Lower leg skin (tissue), 4 donors: ENCODE measurements around the gene CLCN6. TPM values are rescaled to one million over a fixed set of nuclear protein-coding genes. Genes with fewer than 3 reads are reported as not detected.

Source experiments
- DNase-seq, 2 donors: peaks; one replicate each; pipeline ENCODE4 v3.0.0-alpha.2; 2019; ENCODE audit warnings: low spot score in 2 of 2
- H3K4me3 ChIP-seq: fragments of 200-600 bp; sonication (generic); 2 replicates; pipeline ENCODE4 v1.5.1; 2017; ENCODE audit warnings: mild to moderate bottlenecking, low read depth; ENCODE audit not compliant: poor library complexity, severe bottlenecking
- CTCF ChIP-seq, 3 donors: fragments of 450-650 bp; IDR thresholded peaks; one replicate each; pipeline ENCODE4 v1.5.1; 2016; ENCODE audit warnings: antibody characterized with exemption in 3 of 3, mild to moderate bottlenecking in 3 of 3, moderate library complexity in 2 of 3
- POLR2A ChIP-seq, 2 donors: fragments of 450-650 bp; IDR thresholded peaks; one replicate each; pipeline ENCODE4 v1.6.1; 2016 to 2017; ENCODE audit warnings: antibody characterized with exemption in 2 of 2, mild to moderate bottlenecking in 1 of 2, moderate library complexity in 1 of 2
- WGBS, 2 donors: methylation state at CpG; one replicate each; pipeline ENCODE4 v1.1.5; 2018; 5-methylcytosine and 5-hydroxymethylcytosine counted together
- intact Hi-C: fragments of 100-400 bp; cut with DNase I; formaldehyde crosslinking; loops from one replicate; pipeline ENCODE4 v1.15.0; 2023; ENCODE audit warnings: low total_unique reads
- total RNA-seq, 4 donors: library from RNA; depleted of rRNA; stranded (reverse); fragments of >200 nt; gene quantifications; one replicate each; pipeline ENCODE4 v1.1.0, GENCODE V29; 2016

Gene CLCN6
- total RNA-seq, 4 donors from 2014 or later: 7.0 to 12.4 (median 10.9) TPM

- no peak for DNase-seq
- 82 to 92% methylated on average over 8 of the region's 8 CpGs for WGBS, 2 donors
- intact Hi-C loops: no loop called here
- no peak for TF ChIP-seq POLR2A (IDR thresholded peaks at IDR 0.05)
- TF ChIP-seq CTCF (IDR thresholded peaks at IDR 0.05): no peak
- H3K4me3 ChIP-seq: no peak overlapping the region
Observed at GRCh38 chr1:11833497-11833896, 27.5 kb downstream of the CLCN6 start.

GRCh38 chr1:11833900-11834299, 27.9 kb downstream of the CLCN6 start:
- WGBS, 2 donors: 92 to 94% methylated on average over 13 of the region's 13 CpGs
- intact Hi-C loops: no loop called here
- no peak for DNase-seq
- no peak for TF ChIP-seq POLR2A (IDR thresholded peaks at IDR 0.05)
- no peak for TF ChIP-seq CTCF (IDR thresholded peaks at IDR 0.05)
- H3K4me3 ChIP-seq: no peak overlapping the region

GRCh38 chr1:11835441-11836225, 29.6 kb downstream of the CLCN6 start:
- DNase-seq: no peak
- WGBS, 2 donors: 92 to 93% methylated on average over 28 of the region's 28 CpGs
- intact Hi-C loops: no loop called here
- TF ChIP-seq POLR2A (IDR thresholded peaks at IDR 0.05) (no peak), CTCF (IDR thresholded peaks at IDR 0.05) (no peak)
- no peak overlapping the region for H3K4me3 ChIP-seq

GRCh38 chr1:11836955-11837766, 31.2 kb downstream of the CLCN6 start:
- intact Hi-C loops: no loop called here
- H3K4me3 ChIP-seq: no peak overlapping the region
- no peak for DNase-seq
- no peak for TF ChIP-seq CTCF (IDR thresholded peaks at IDR 0.05)
- TF ChIP-seq POLR2A (IDR thresholded peaks at IDR 0.05): no peak
- WGBS, 2 donors: 86% methylated on average over 36 of the region's 36 CpGs

- intact Hi-C loops: no loop called here
- no peak for TF ChIP-seq CTCF (IDR thresholded peaks at IDR 0.05)
- no peak for TF ChIP-seq POLR2A (IDR thresholded peaks at IDR 0.05)
- no peak for DNase-seq
- no peak overlapping the region for H3K4me3 ChIP-seq
- 87% methylated on average over 8 to 10 of the region's 11 CpGs for WGBS, 2 donors
Observed at GRCh38 chr1:11837767-11838348, 31.9 kb downstream of the CLCN6 start.
